GM18508 (cell line): ENCODE results near the gene CD4.
"Not testable (repeated sequence)": the region's sequence is repeated elsewhere in the genome, so short reads cannot be mapped to it uniquely, and the experiment has no call there.

Source experiments
- ATAC-seq: cut with Tn5 transposase; IDR thresholded peaks from one replicate; pipeline ENCODE4 v1.9.1; 2021; ENCODE audit warnings: moderate number of reproducible peaks; ENCODE audit not compliant: insufficient read depth, unreplicated experiment

Gene CD4

DNA sequence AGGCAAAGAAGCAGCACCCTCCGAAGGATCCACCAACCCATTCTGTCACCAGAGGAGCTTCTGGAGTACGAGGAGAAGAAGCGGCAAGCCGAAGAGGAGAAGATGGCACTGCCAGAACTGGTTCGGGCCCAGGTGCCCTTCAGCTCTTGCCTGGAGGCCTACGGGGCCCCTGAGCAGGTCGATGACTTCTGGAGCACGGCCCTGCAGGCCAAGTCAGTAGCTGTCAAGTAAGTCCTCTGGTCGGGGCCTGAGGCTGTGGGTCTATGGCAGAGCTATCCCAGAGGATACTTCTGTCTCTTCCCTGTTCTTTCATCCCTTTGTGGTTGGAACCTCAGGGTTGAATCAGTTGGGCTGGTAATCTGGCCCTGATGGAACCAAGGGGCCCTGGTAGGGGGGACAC is 72.1 kb downstream of the CD4 start:
- no peak for ATAC-seq

DNA sequence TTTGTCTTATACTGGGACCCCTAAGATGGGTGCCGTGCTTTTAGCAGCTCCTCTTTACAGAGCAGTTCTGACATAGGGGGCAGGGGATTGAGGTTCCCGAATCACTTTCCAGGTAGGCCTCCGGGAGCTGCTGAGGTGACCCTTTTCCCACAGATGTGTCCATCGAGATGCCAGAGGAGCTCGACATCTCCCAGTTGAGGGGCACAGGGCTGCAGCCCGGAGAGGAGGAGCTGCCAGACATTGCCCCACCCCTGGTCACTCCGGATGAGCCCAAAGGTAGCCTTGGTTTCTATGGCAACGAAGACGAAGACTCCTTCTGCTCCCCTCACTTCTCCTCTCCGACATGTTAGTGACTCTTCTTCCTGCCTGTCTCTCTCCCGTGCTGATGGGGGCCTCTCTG is 73.7 kb downstream of the CD4 start:
- ATAC-seq = no peak

DNA sequence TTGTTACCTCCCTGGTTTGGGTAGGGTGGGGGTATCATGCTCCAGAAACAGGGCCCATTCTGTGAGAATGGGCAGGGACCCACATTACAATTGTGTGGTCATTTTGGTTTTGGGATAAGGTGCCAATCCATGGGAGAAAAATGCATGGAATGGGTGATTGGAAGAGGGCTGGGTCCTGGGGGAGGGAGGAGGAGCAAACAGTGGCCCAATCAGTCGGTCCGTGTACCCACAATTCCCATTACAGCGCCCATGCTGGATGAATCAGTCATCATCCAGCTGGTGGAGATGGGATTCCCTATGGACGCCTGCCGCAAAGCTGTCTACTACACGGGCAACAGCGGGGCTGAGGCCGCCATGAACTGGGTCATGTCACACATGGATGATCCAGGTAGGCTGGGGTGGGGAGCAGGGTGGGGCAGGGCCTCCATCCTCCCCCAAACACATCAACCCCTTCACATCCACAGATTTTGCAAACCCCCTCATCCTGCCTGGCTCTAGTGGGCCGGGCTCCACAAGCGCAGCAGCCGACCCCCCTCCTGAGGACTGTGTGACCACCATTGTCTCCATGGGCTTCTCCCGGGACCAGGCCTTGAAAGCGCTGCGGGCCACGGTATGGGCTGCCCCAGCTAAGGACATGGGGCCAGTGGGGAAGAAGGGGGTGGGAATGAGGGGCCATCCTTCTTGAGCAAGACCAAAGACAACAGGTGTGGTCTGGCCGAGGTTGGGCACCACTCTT is 74.4 kb downstream of the CD4 start:
- no peak for ATAC-seq

DNA sequence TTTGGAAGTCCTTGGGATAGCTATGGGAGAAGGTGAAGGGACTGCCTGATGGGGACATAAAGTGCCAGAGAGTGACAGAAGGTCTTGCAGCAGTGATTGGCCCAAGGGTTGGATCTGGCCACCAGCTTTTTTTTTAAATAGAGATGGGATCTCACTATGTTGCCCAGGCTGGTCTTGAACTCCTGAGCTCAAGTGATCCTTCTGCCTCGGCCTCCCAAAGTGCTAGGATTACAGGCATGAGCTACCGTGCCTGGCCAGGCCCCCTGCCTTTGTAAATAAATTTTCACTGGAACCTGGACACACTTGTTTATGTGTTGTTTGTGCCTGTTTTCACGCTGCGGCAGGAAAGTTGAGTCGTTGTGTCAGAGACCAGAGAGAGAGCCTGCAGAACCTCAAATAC is 76.0 kb downstream of the CD4 start:
- not testable (repeated sequence) for ATAC-seq

DNA sequence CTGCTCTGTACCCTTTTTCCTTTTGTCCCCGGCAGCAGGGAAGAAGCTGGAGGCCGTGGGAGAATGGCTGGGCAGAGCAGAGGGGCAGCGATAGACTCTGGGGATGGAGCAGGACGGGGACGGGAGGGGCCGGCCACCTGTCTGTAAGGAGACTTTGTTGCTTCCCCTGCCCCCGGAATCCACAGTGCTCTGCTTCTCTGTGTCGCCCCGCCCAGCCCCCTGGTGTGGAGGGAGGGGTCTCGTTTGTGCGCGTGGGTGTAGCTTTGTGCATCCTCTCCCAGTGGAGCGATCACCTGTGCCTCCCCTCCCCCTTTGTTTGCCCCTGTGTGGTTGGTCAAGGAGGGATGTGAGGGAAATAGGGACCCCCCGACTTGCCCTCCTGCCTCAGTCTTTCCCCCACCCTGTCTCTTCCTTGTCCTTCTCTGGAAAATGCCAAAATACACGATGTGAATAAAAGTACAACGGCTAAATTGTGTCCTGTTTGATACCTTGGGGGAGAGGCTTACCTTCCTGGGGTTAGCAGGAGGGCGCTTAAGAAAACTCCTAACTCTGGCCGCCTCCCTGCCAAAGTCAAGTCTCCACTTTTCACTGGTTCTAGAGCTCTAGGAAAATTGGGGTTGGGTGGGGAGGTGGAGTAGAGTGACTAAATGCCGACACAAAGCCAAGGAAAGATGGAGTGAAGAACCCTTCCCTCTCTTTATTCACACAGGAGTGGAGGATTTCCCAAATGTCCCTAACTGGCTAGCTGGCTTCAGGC is 77.0 kb downstream of the CD4 start:
- ATAC-seq = no peak

DNA sequence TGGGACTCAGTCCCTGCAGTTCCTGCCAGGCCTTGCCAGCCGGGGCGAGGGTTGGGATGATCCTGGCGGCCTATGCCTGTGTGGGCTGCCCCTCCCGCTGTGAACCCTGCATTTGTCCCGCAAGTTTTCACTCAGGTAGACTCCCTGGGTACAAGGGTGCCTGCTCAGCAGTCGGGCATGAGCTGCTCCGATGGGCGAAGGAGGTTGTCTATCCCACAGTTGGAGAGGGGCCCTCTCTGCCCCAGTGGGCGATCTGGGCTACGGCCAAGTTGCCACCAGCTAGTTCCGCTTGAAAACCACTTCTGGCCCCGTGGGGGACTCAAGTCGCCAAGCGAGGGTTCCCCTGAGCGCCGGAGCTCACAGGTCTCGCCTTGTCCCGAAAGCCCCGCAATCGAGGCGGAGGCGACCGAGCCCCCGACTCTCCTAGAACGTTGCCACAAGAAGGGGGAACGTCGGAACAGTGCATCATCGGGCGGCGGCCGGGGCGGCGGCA is 77.6 kb downstream of the CD4 start:
- no peak for ATAC-seq

DNA sequence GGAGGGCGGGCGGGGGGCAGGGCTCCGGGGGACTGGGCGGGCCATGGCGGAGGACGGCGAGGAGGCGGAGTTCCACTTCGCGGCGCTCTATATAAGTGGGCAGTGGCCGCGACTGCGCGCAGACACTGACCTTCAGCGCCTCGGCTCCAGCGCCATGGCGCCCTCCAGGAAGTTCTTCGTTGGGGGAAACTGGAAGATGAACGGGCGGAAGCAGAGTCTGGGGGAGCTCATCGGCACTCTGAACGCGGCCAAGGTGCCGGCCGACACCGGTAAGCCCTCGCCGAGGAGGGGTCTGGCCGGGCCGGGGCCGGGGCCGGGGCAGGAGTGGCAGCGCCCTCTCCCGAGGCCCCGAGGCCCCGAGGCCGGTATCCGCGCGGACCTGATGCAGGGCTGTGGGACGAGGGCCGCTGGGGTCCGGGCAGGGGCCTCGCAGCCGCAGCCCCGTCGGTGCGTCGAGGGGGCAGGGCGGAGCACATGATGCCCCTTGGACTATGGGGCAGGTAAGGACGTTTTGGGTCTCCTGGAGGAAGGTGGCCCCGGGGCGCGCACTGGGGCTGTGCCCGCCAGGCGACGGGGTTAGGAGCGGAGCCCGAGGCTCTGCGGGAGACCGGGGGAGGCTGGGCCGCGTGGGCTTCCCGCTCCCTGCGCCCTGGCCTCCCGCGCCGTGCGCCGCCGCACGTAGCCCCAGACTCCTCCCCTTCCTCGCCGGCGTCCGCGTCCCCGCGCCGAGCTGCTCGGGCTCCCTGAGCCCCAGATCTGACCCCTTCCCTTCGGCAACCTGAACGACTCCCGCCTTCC is 78.3 kb downstream of the CD4 start, which contains the start of gene TPI1:
TPI1 (plus strand) TSS at position 119 of the 798 bp plus-strand sequence; CDS start at position 155, 36 bp downstream.
- ATAC-seq = no peak

DNA sequence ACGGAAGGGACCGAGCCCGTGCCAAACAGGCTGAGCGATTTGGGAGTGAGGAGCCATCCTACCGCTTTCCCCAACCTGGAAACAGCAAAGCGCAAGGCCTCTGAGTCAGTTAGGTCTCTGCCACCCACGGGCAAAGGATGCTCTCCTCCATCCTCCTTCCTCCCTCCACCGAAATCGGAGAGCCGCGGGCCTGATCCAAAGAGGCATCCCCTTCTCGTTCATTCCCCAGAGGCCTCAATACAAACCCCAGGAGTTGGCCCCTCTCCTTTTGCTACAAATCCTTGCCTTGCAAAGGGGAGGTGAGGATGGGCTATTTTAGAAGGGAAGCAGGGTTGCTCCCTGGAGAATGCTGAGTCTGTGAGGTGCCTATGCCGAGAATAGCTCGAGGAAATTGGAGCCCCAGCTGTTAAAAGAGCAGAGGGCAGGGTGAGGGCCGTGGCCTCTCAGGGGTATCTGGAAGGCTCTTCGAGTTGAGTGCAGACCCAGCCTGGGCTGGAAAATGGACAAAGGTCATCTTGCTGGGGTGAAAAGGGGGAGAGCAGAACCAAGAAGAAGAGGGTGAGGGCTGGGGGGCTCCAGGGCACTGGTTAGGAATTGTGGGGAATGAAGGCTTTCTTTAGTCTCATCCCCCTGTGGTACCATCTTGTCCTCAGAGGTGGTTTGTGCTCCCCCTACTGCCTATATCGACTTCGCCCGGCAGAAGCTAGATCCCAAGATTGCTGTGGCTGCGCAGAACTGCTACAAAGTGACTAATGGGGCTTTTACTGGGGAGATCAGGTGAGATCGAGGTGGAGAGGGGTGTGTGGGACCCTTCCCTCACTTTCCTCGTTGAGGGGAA is 79.1 kb downstream of the CD4 start:
- ATAC-seq = no peak

DNA sequence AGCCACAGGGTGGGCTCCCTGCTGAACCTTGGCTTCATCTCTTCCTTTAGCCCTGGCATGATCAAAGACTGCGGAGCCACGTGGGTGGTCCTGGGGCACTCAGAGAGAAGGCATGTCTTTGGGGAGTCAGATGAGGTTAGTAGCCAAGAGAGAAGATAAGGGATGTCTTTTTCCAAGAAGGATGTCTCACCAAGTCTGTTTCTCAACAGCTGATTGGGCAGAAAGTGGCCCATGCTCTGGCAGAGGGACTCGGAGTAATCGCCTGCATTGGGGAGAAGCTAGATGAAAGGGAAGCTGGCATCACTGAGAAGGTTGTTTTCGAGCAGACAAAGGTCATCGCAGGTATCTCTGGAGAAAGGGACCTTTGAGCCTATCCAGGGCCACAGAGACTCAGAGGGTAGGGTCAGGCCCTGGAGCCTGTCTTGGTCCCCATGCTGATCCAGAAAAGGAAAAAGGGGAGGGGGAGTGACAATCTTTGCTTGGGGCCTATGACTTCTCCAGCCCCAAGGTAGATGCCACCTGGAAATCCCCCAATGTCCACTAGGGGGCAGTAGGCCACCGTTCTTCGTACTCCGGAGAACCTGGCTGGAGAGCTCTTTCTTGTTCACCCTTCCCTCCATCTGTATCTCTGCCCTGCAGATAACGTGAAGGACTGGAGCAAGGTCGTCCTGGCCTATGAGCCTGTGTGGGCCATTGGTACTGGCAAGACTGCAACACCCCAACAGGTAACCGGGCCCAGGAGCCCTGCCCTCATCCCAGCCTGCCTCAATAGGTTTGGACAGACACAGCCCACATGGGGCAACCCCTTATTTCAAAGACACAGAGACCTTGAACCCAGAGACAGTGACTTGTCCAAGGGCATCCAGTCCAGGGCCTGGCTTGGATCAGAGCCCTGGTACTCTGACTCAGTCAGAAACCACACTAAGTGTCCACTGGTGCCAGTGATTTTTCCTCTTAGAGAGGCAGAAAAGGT is 80.0 kb downstream of the CD4 start:
- ATAC-seq = no peak

DNA sequence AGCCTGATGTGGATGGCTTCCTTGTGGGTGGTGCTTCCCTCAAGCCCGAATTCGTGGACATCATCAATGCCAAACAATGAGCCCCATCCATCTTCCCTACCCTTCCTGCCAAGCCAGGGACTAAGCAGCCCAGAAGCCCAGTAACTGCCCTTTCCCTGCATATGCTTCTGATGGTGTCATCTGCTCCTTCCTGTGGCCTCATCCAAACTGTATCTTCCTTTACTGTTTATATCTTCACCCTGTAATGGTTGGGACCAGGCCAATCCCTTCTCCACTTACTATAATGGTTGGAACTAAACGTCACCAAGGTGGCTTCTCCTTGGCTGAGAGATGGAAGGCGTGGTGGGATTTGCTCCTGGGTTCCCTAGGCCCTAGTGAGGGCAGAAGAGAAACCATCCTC is 81.0 kb downstream of the CD4 start:
- ATAC-seq = not testable (repeated sequence)
